Trophoblast cell (in vitro differentiated cells and primary cell): ENCODE data around the gene MILR1.

ENCODE experiments used
- DNase-seq, 2 donors: peaks; one replicate each; pipeline ENCODE4 v3.0.0-alpha.2; 2016
- H2AFZ ChIP-seq: 2 replicates; pipeline ENCODE4 v1.6.1; 2013; ENCODE audit warnings: low read length, moderate library complexity, mild to moderate bottlenecking; ENCODE audit not compliant: insufficient read depth, poor library complexity
- H2AK5ac ChIP-seq: 2 replicates; pipeline ENCODE4 v1.6.1; 2013; ENCODE audit warnings: mild to moderate bottlenecking, low read length
- H2BK120ac ChIP-seq: 2 replicates; pipeline ENCODE4 v1.6.1; 2013; ENCODE audit warnings: low read length, mild to moderate bottlenecking, moderate library complexity; ENCODE audit not compliant: insufficient read depth, poor library complexity
- H2BK12ac ChIP-seq: 2 replicates; pipeline ENCODE4 v1.6.1; 2013; ENCODE audit warnings: mild to moderate bottlenecking, low read length, moderate library complexity
- H2BK5ac ChIP-seq: 2 replicates; pipeline ENCODE4 v1.6.1; 2013; ENCODE audit warnings: low read length, low read depth, moderate library complexity, mild to moderate bottlenecking; ENCODE audit not compliant: poor library complexity
- H3K14ac ChIP-seq: 2 replicates; pipeline ENCODE4 v1.6.1; 2013; ENCODE audit warnings: mild to moderate bottlenecking, low read length
- H3K18ac ChIP-seq: 2 replicates; pipeline ENCODE4 v1.6.1; 2013; ENCODE audit warnings: mild to moderate bottlenecking, low read length
- H3K23ac ChIP-seq: 2 replicates; pipeline ENCODE4 v1.6.1; 2013; ENCODE audit warnings: low read length
- H3K27ac ChIP-seq: 2 replicates; pipeline ENCODE4 v1.5.1; 2013; ENCODE audit warnings: low read depth, mild to moderate bottlenecking, inconsistent platforms, low read length, moderate library complexity
- H3K27me3 ChIP-seq: 2 replicates; pipeline ENCODE4 v1.6.1; 2013; ENCODE audit warnings: inconsistent platforms, mild to moderate bottlenecking, low read length, moderate library complexity; ENCODE audit not compliant: insufficient read depth
- H3K36me3 ChIP-seq, 2 experiments: 1 replicate in 1 of 2; 2 replicates in 1 of 2; pipeline ENCODE4 v1.6.1; 2013; ENCODE audit warnings: low read length in 2 of 2, mild to moderate bottlenecking in 2 of 2, moderate library complexity in 1 of 2; ENCODE audit not compliant: insufficient read depth in 2 of 2, control insufficient read depth in 1 of 2
- H3K4ac ChIP-seq: 2 replicates; pipeline ENCODE4 v1.6.1; 2013; ENCODE audit warnings: low read depth, mild to moderate bottlenecking, low read length, moderate library complexity
- H3K4me1 ChIP-seq, 2 experiments: 1 replicate in 1 of 2; 2 replicates in 1 of 2; pipeline ENCODE4 v1.6.1; 2013; ENCODE audit warnings: low read length in 2 of 2, mild to moderate bottlenecking in 2 of 2, moderate library complexity in 1 of 2; ENCODE audit not compliant: insufficient read depth in 2 of 2, control insufficient read depth in 1 of 2
- H3K4me2 ChIP-seq: 2 replicates; pipeline ENCODE4 v1.6.1; 2013; ENCODE audit warnings: inconsistent platforms, mild to moderate bottlenecking, low read length, moderate library complexity
- H3K4me3 ChIP-seq: 2 replicates; pipeline ENCODE4 v1.5.1; 2013; ENCODE audit warnings: mild to moderate bottlenecking, low read depth, low read length, inconsistent platforms
- H3K79me1 ChIP-seq: one replicate; pipeline ENCODE4 v1.6.1; 2013; ENCODE audit warnings: low read length
- H3K79me2 ChIP-seq: 2 replicates; pipeline ENCODE4 v1.6.1; 2013; ENCODE audit warnings: low read length, mild to moderate bottlenecking; ENCODE audit not compliant: control insufficient read depth, insufficient read depth, poor library complexity
- H3K9ac ChIP-seq: 2 replicates; pipeline ENCODE4 v1.6.1; 2013; ENCODE audit warnings: mild to moderate bottlenecking, low read length
- H3K9me3 ChIP-seq: 2 replicates; pipeline ENCODE4 v1.6.1; 2013; ENCODE audit warnings: low read depth, mild to moderate bottlenecking, control low read depth, inconsistent platforms, low read length; ENCODE audit not compliant: insufficient read depth
- H4K12ac ChIP-seq: 2 replicates; pipeline ENCODE4 v1.6.1; 2013; ENCODE audit warnings: low read depth, mild to moderate bottlenecking, low read length, moderate library complexity
- H4K8ac ChIP-seq: 2 replicates; pipeline ENCODE4 v1.6.1; 2013; ENCODE audit warnings: low read depth, mild to moderate bottlenecking, low read length, moderate library complexity
- H4K91ac ChIP-seq: one replicate; pipeline ENCODE4 v1.6.1; 2013; ENCODE audit warnings: low read depth, mild to moderate bottlenecking, low read length, moderate library complexity
- WGBS: extraction: QIAGEN DNeasy Blood & Tissue Kit; methylation state at CpG from one replicate; pipeline ENCODE4 v1.1.7; 2013; ENCODE audit warnings: missing lambda C conversion rate; ENCODE audit not compliant: insufficient read length, insufficient coverage; ENCODE audit errors: extremely low coverage; 5-methylcytosine and 5-hydroxymethylcytosine counted together

Gene MILR1

DNA sequence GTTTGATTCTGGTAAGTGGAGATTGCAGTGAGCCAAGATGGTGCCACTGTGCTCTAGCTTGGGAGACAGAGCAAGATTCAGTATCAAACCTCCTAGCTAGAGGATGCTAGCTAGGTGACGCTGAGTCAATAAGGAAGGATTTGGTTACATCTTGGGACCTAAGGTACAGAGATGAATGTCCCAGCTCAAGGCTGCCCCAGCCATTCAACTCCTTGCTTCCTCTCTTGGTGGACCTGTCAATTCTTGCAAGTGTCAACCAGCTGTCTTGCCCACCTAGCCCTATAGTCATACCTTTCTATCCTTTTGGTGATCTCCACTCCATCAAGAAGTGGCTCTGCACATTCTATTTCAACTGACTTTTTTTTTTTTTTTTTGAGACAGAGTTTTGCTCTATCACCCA, 1.4 kb upstream of the MILR1 start:
- no peak overlapping the region for H2AK5ac ChIP-seq
- no peak overlapping the region for H3K27ac ChIP-seq
- H3K79me1 ChIP-seq, result peaks cover 2% of the 10 kb centered on the region
- H3K4me2 ChIP-seq, result no peak overlapping the region
- no peak overlapping the region for H4K8ac ChIP-seq
- no peak overlapping the region for H3K23ac ChIP-seq
- no peak overlapping the region for H2BK5ac ChIP-seq
- no peaks in the 10 kb centered on the region for H3K27me3 ChIP-seq
- H3K4ac ChIP-seq, result no peak overlapping the region
- no peaks in the 10 kb centered on the region for H3K36me3 ChIP-seq
- no peak overlapping the region for H3K14ac ChIP-seq
- no peak overlapping the region for H3K4me3 ChIP-seq
- no peak overlapping the region for H2BK12ac ChIP-seq
- H2AFZ ChIP-seq, result no peak overlapping the region
- no peaks in the 10 kb centered on the region for H3K9me3 ChIP-seq
- no peak for DNase-seq
- H3K18ac ChIP-seq, result no peak overlapping the region
- H3K4me1 ChIP-seq, result no peaks in the 10 kb centered on the region
- H3K79me2 ChIP-seq, result no peaks in the 10 kb centered on the region
- no peak overlapping the region for H3K9ac ChIP-seq
- H2BK120ac ChIP-seq, result no peak overlapping the region
- no peak overlapping the region for H4K91ac ChIP-seq
- no peak overlapping the region for H4K12ac ChIP-seq
- WGBS, result no CpG with 5 or more reads among the region's 1 CpG

GRCh38 chr17:64449545-64449944, 630 bp downstream of the MILR1 start:
- no peak overlapping the region for H3K14ac ChIP-seq
- no peak overlapping the region for H3K4me3 ChIP-seq
- H3K79me2 ChIP-seq, result no peaks in the 10 kb centered on the region
- H3K27me3 ChIP-seq, result no peaks in the 10 kb centered on the region
- H4K12ac ChIP-seq, result no peak overlapping the region
- H3K4me2 ChIP-seq, result no peak overlapping the region
- no peaks in the 10 kb centered on the region for H3K36me3 ChIP-seq
- no peaks in the 10 kb centered on the region for H3K4me1 ChIP-seq
- H2AK5ac ChIP-seq, result no peak overlapping the region
- H4K8ac ChIP-seq, result no peak overlapping the region
- H4K91ac ChIP-seq, result no peak overlapping the region
- no peak overlapping the region for H2AFZ ChIP-seq
- no CpG with 5 or more reads among the region's 3 CpGs for WGBS
- no peak overlapping the region for H3K9ac ChIP-seq
- no peak overlapping the region for H3K27ac ChIP-seq
- no peak overlapping the region for H2BK12ac ChIP-seq
- H2BK120ac ChIP-seq, result no peak overlapping the region
- H3K23ac ChIP-seq, result no peak overlapping the region
- no peaks in the 10 kb centered on the region for H3K79me1 ChIP-seq
- H3K9me3 ChIP-seq, result no peaks in the 10 kb centered on the region
- no peak overlapping the region for H3K18ac ChIP-seq
- H2BK5ac ChIP-seq, result no peak overlapping the region
- H3K4ac ChIP-seq, result no peak overlapping the region
- no peak for DNase-seq

DNA sequence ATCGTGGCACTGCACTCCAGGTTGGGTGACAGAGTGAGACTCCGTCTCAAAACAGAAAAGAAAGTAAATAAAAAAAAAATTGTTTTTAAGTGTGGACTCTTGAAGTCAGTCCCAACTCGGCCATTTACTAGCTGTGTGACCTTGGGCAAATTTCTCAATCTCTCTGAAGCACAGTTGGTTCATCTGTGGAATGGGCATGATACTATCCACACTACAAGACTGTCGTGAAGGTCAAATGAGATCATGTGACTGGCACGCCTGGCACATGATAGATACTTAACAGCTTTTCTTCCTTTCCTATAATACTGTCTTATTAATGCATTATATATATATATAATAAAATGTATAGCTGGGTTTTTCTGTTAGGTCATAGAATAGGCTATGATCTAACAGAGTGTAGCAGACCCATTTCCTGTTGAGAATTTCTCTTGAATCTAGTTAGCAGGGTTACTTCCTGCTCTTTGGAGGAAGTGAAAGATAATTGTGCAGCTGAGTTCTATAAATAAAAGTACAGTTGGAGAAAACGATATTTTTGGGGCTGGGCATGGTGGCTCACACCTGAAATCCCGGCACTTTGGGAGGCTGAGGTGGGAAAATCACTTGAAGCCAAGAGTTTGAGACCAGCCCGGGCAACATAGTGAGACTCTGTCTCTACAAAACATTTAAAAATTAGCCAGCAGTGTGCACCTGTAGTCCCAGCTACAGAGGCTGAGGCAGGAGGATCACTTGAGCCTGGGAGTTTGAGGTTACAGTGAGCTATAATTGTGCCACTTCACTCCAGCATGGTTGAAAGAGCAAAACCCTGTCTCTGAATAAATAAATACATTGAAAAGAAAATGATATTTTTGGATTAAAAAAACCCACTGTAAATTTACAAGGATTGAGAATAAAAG, 7.3 kb downstream of the MILR1 start:
- H3K9me3 ChIP-seq, result no peaks in the 10 kb centered on the region
- H3K4me3 ChIP-seq, result no peak overlapping the region
- no peak overlapping the region for H2AK5ac ChIP-seq
- DNase-seq, result no peak
- no peak overlapping the region for H3K23ac ChIP-seq
- H3K79me2 ChIP-seq, result no peaks in the 10 kb centered on the region
- H2BK12ac ChIP-seq, result no peak overlapping the region
- H3K4me2 ChIP-seq, result no peak overlapping the region
- H3K79me1 ChIP-seq, result no peaks in the 10 kb centered on the region
- peaks cover 0 to 2% of the 10 kb centered on the region in 2 experiments for H3K4me1 ChIP-seq
- no peak overlapping the region for H2AFZ ChIP-seq
- H4K8ac ChIP-seq, result no peak overlapping the region
- H3K4ac ChIP-seq, result no peak overlapping the region
- H3K27me3 ChIP-seq, result no peaks in the 10 kb centered on the region
- H4K12ac ChIP-seq, result no peak overlapping the region
- H3K27ac ChIP-seq, result no peak overlapping the region
- no peak overlapping the region for H2BK120ac ChIP-seq
- no peak overlapping the region for H4K91ac ChIP-seq
- H3K18ac ChIP-seq, result no peak overlapping the region
- no CpG with 5 or more reads among the region's 8 CpGs for whole genome bisulfite sequencing
- no peak overlapping the region for H3K14ac ChIP-seq
- H2BK5ac ChIP-seq, result no peak overlapping the region
- no peak overlapping the region for H3K9ac ChIP-seq
- no peaks in the 10 kb centered on the region for H3K36me3 ChIP-seq

DNA sequence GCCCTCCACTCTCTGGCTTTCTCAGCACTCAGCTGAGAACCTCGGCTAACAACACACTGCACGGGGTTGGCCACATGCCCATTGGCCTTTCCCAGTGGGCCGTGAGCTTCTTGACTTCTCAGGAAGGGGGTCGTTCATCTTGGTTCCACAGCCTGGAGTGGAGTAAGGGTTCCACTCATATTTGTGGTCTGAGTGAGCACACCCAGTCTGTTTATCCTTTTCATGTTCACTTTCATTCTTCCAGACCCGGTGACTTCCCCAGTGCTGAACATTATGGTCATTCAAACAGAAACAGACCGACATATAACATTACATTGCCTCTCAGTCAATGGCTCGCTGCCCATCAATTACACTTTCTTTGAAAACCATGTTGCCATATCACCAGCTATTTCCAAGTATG, 8.2 kb downstream of the MILR1 start:
- Histone ChIP-seq H3K79me1 (no peaks in the 10 kb centered on the region), H2BK5ac (no peak overlapping the region), H3K4ac (no peak overlapping the region), H2AK5ac (no peak overlapping the region), H4K91ac (no peak overlapping the region), H3K4me2 (no peak overlapping the region), H3K79me2 (no peaks in the 10 kb centered on the region), H3K27ac (no peak overlapping the region), H3K18ac (no peak overlapping the region), H3K4me1 (peaks cover 0 to 2% of the 10 kb centered on the region in 2 experiments), H3K36me3 (no peaks in the 10 kb centered on the region), H3K9ac (no peak overlapping the region), H3K4me3 (no peak overlapping the region), H2AFZ (no peak overlapping the region), H3K9me3 (no peaks in the 10 kb centered on the region), H3K23ac (no peak overlapping the region), H4K12ac (no peak overlapping the region), H4K8ac (no peak overlapping the region), H3K14ac (no peak overlapping the region), H2BK120ac (no peak overlapping the region), H2BK12ac (no peak overlapping the region), H3K27me3 (no peaks in the 10 kb centered on the region)
- WGBS, result no CpG with 5 or more reads among the region's 7 CpGs
- DNase-seq, result no peak
